Activated naive CD8-positive, alpha-beta T cell treated with anti-CD3 and anti-CD28 coated beads for 36 hours (primary cell): ENCODE measurements around the gene PTPRN2. TPM values are rescaled to one million over a fixed set of nuclear protein-coding genes. Genes with fewer than 3 reads are reported as not detected.
"Not testable (repeated sequence)": the region's sequence is repeated elsewhere in the genome, so short reads cannot be mapped to it uniquely, and the experiment has no call there.

Experiments
- DNase-seq: peaks from one replicate; pipeline ENCODE4 v3.0.0; 2021
- H3K27ac Mint-ChIP-seq: one replicate; pipeline ENCODE4 v1.8.0; 2022; ENCODE audit warnings: mild to moderate bottlenecking, moderate library complexity, mixed read lengths
- H3K27me3 Mint-ChIP-seq: one replicate; pipeline ENCODE4 v1.8.0; 2022; ENCODE audit warnings: mild to moderate bottlenecking, mixed read lengths
- H3K36me3 Mint-ChIP-seq: one replicate; pipeline ENCODE4 v1.8.0; 2021; ENCODE audit warnings: mild to moderate bottlenecking, mixed read lengths
- H3K4me1 Mint-ChIP-seq: one replicate; pipeline ENCODE4 v1.8.0; 2021; ENCODE audit warnings: mixed read lengths
- H3K4me3 Mint-ChIP-seq: one replicate; pipeline ENCODE4 v1.8.0; 2022; ENCODE audit warnings: mild to moderate bottlenecking, moderate library complexity, mixed read lengths
- H3K9me3 Mint-ChIP-seq: one replicate; pipeline ENCODE4 v1.8.0; 2022; ENCODE audit warnings: mixed read lengths
- total RNA-seq, 2 experiments: library from RNA; stranded (reverse); gene quantifications; one replicate each; pipeline ENCODE4 v1.2.3, GENCODE V29; 2021

PTPRN2 gene
- total RNA-seq, 2 experiments from 2014 or later = 0.72 to 0.74 TPM

GRCh38 chr7:157494506-157495176 lies 1093.0 kb downstream of the PTPRN2 start:
- H3K4me1 Mint-ChIP-seq = peaks cover 40% of the 10 kb centered on the region
- peak overlapping the region; percentile 20 for H3K27ac Mint-ChIP-seq
- H3K4me3 Mint-ChIP-seq = no peak overlapping the region
- H3K36me3 Mint-ChIP-seq = peaks cover 8% of the 10 kb centered on the region
- H3K9me3 Mint-ChIP-seq = peaks cover 18% of the 10 kb centered on the region
- peaks cover 19% of the 10 kb centered on the region for H3K27me3 Mint-ChIP-seq
- DNase-seq = no peak

- Mint-ChIP-seq H3K27ac (no peak overlapping the region), H3K27me3 (peaks cover 19% of the 10 kb centered on the region), H3K4me3 (no peak overlapping the region), H3K9me3 (peaks cover 18% of the 10 kb centered on the region), H3K4me1 (peaks cover 40% of the 10 kb centered on the region), H3K36me3 (peaks cover 8% of the 10 kb centered on the region)
- DNase-seq = no peak
Measured at GRCh38 chr7:157493776-157494175, 1093.8 kb downstream of the PTPRN2 start.

- peaks cover 40% of the 10 kb centered on the region for H3K4me1 Mint-ChIP-seq
- peaks cover 8% of the 10 kb centered on the region for H3K36me3 Mint-ChIP-seq
- DNase-seq = no peak
- H3K4me3 Mint-ChIP-seq = no peak overlapping the region
- H3K9me3 Mint-ChIP-seq = peaks cover 18% of the 10 kb centered on the region
- H3K27ac Mint-ChIP-seq = no peak overlapping the region
- H3K27me3 Mint-ChIP-seq = peaks cover 19% of the 10 kb centered on the region
Measured at GRCh38 chr7:157493017-157493416, 1094.6 kb downstream of the PTPRN2 start.

GRCh38 chr7:157490465-157490912 lies 1097.1 kb downstream of the PTPRN2 start:
- Mint-ChIP-seq H3K27me3 (peaks cover 19% of the 10 kb centered on the region), H3K4me1 (peaks cover 31% of the 10 kb centered on the region), H3K9me3 (peaks cover 18% of the 10 kb centered on the region), H3K36me3 (peaks cover 8% of the 10 kb centered on the region), H3K27ac (peak overlapping the region; percentile 54), H3K4me3 (no peak overlapping the region)
- peak; percentile 50 for DNase-seq

- not testable (repeated sequence) for H3K27ac Mint-ChIP-seq, DNase-seq, H3K36me3 Mint-ChIP-seq, H3K4me3 Mint-ChIP-seq
- peaks cover 19% of the 10 kb centered on the region for H3K27me3 Mint-ChIP-seq
- peaks cover 18% of the 10 kb centered on the region for H3K9me3 Mint-ChIP-seq
- H3K4me1 Mint-ChIP-seq = peaks cover 25% of the 10 kb centered on the region
Measured at GRCh38 chr7:157489870-157490269, 1097.8 kb downstream of the PTPRN2 start.

Other genes starting within 250 kb of the PTPRN2 start
- 100 to 1,000 TPM; 104 to 108 TPM for gene NCAPG2, start 117.0 kb upstream of the PTPRN2 start, total RNA-seq
- 10 to 100 TPM; 52.1 to 52.5 TPM for gene ESYT2, start 241.7 kb upstream of the PTPRN2 start, total RNA-seq